ENCODE measurements around the gene SLC4A8. TPM values are rescaled to one million over a fixed set of nuclear protein-coding genes. Genes with fewer than 3 reads are reported as not detected.
A peak's percentile ranks its signal among the peaks of the same experiment; 100 is the strongest.
"Not testable (repeated sequence)": the region's sequence is repeated elsewhere in the genome, so short reads cannot be mapped to it uniquely, and the experiment has no call there.

SLC4A8 gene
- total and polyA plus RNA-seq, 5 donors from 2014 or later: 0.16 to 3.5 (median 0.98) TPM; not detected in 1

DNA sequence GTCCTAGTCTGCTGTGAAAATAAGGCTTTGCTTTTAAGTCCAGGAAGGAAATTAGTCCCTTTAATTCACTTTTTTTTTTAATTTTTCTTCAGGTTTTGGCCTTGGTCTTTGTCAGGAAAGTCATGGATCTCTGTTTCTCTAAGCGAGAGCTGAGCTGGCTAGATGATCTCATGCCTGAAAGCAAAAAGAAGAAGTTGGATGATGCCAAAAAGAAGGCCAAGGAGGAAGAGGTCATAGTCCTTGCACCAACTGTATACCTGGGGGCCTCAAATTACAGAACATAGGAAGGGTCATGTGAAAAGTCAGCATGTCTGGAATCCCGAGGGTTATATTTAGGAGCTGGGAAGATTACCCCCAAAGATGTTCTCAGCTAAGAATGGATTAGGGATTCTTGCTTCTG, 72.3 kb downstream of the SLC4A8 start:
- H3K9me3 Mint-ChIP-seq: peaks cover 0 to 2% (median 0%) of the 10 kb centered on the region in 7 donors
- ATAC-seq (ENCODE audit: low read depth in 2 of 2): no peak
- no peak overlapping the region for H3K27ac Mint-ChIP-seq

DNA sequence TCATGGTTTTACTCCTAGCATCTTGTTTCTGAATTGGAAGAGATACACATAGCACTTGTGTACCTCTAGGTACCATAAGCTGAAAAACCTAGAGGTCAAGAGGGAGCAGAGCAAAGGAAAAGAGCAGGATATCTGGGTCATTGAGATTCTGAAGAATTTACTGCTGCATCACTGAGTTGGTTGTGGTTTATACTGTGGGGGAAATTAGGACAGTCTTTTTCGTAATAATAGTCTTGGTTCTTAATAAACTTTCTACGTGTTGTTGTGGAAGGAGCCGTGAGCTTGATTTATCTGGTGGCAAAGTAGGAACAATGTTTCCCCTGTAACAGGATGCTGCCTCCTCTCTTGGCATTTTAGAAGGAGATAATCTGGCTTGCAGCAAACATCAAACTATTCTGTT, 80.2 kb downstream of the SLC4A8 start:
- Histone ChIP-seq H3K4me3 (ENCODE audit: low read depth, low read length) (no peak overlapping the region), H3K36me3 (ENCODE audit: control insufficient read depth, insufficient read depth, low read length) (no peaks in the 10 kb centered on the region), H3K27me3 (ENCODE audit: control insufficient read depth, insufficient read depth, low read length) (no peaks in the 10 kb centered on the region), H3K27ac (ENCODE audit: insufficient read depth, low read length, poor library complexity, severe bottlenecking) (no peak overlapping the region), H3K4me1 (ENCODE audit: control insufficient read depth, insufficient read depth, low read length, poor library complexity, severe bottlenecking) (no peaks in the 10 kb centered on the region), H3K9me3 (ENCODE audit: control insufficient read depth in 2 of 2, low read length in 2 of 2) (no peaks in the 10 kb centered on the region)
- Mint-ChIP-seq H3K27me3 (no peaks in the 10 kb centered on the region), H3K27ac (peak overlapping the region in 1 of 3 donors; percentile 3), H3K4me3 (no peak overlapping the region), H3K9me3 (peaks cover 0 to 2% (median 0%) of the 10 kb centered on the region in 7 donors), H3K36me3 (no peaks in the 10 kb centered on the region), H3K4me1 (no peaks in the 10 kb centered on the region)
- ATAC-seq (ENCODE audit: low read depth in 2 of 2): no peak
- no peak for DNase-seq

More for the DNA sequence above, 72.3 kb downstream of the SLC4A8 start:
- Histone ChIP-seq H3K27me3 (ENCODE audit: control insufficient read depth, insufficient read depth, low read length) (no peaks in the 10 kb centered on the region), H3K9me3 (ENCODE audit: control insufficient read depth in 2 of 2, low read length in 2 of 2) (no peaks in the 10 kb centered on the region), H3K27ac (ENCODE audit: insufficient read depth, low read length, poor library complexity, severe bottlenecking) (no peak overlapping the region), H3K4me1 (ENCODE audit: control insufficient read depth, insufficient read depth, low read length, poor library complexity, severe bottlenecking) (no peaks in the 10 kb centered on the region), H3K36me3 (ENCODE audit: control insufficient read depth, insufficient read depth, low read length) (no peaks in the 10 kb centered on the region), H3K4me3 (ENCODE audit: low read depth, low read length) (no peak overlapping the region)
- Mint-ChIP-seq H3K4me1 (peaks cover 0 to 4% (median 0%) of the 10 kb centered on the region in 4 donors), H3K27me3 (no peaks in the 10 kb centered on the region), H3K36me3 (no peaks in the 10 kb centered on the region), H3K4me3 (no peak overlapping the region)
- no peak for DNase-seq

DNA sequence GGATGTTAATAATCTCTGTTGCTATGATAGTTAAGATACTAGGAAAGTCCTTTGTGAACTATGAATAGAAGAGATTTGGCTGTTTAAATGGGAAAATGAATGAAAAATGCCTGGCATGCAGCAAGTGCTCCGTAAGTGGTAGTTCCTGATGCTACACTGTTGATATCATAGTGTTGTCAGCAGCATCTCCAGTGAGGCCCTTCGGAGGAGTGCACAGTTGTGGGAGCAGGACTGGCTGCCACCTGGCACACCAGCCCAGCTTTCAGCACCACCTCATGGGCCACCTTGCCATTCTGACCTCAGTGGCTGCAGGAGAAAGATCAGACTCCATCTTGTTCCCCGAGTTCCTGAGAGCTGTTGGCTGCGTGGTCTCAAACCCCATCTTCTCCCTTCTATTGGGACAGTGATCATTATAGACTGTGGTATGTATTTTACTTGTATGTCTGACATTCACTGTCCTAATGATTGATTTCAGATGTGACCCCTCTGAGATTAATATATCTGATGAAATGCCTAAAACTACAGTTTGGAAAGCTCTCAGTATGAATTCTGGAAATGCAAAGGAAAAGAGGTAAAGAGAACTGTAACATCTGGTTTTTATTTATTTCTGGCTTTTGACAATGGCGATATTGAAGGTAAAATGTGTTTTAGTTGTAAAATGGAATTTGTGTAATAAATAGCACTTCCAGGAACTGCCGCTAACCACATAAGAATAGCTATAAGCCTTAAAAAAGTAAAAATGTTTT, 80.9 kb downstream of the SLC4A8 start:
- Histone ChIP-seq H3K9me3 (ENCODE audit: control insufficient read depth in 2 of 2, low read length in 2 of 2) (no peaks in the 10 kb centered on the region), H3K4me3 (ENCODE audit: low read depth, low read length) (no peak overlapping the region), H3K27me3 (ENCODE audit: control insufficient read depth, insufficient read depth, low read length) (no peaks in the 10 kb centered on the region), H3K36me3 (ENCODE audit: control insufficient read depth, insufficient read depth, low read length) (no peaks in the 10 kb centered on the region), H3K27ac (ENCODE audit: insufficient read depth, low read length, poor library complexity, severe bottlenecking) (no peak overlapping the region), H3K4me1 (ENCODE audit: control insufficient read depth, insufficient read depth, low read length, poor library complexity, severe bottlenecking) (no peaks in the 10 kb centered on the region)
- H3K4me1 Mint-ChIP-seq: no peaks in the 10 kb centered on the region
- H3K4me3 Mint-ChIP-seq: no peak overlapping the region
- H3K36me3 Mint-ChIP-seq: no peaks in the 10 kb centered on the region
- DNase-seq (no peak), ATAC-seq (ENCODE audit: low read depth in 2 of 2) (no peak)
- H3K9me3 Mint-ChIP-seq: peaks cover 0 to 2% (median 0%) of the 10 kb centered on the region in 7 donors
- H3K27ac Mint-ChIP-seq: peak overlapping the region in 1 of 3 donors; percentile 3
- H3K27me3 Mint-ChIP-seq: no peaks in the 10 kb centered on the region

DNA sequence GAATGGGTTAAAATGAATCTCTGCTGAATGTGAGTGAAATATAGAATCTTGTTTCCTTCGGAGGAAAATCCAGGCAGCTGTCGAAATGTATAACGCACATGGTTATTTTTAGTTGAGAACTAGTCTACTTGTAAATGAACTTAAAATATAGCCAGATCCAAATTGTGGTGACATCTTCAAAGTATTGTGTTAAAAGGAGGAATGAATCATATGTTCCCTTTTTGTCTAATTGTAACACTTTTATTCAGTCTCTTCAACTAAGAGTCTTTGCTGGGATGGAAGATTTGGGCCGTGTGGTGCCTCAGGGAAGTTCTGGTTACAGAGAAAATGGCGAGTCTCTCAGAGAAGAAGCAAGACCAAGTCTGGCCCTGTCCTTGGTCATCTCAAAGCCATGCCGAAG, 82.5 kb downstream of the SLC4A8 start:
- Mint-ChIP-seq H3K4me1 (no peaks in the 10 kb centered on the region), H3K4me3 (no peak overlapping the region), H3K27ac (no peak overlapping the region), H3K36me3 (no peaks in the 10 kb centered on the region), H3K9me3 (peaks cover 0 to 2% (median 0%) of the 10 kb centered on the region in 7 donors), H3K27me3 (no peaks in the 10 kb centered on the region)
- no peak overlapping the region for H3K27ac ChIP-seq (ENCODE audit: insufficient read depth, low read length, poor library complexity, severe bottlenecking)
- H3K4me3 ChIP-seq (ENCODE audit: low read depth, low read length): no peak overlapping the region
- no peaks in the 10 kb centered on the region for H3K27me3 ChIP-seq (ENCODE audit: control insufficient read depth, insufficient read depth, low read length)
- ATAC-seq (ENCODE audit: low read depth in 2 of 2): no peak
- no peak for DNase-seq
- H3K4me1 ChIP-seq (ENCODE audit: control insufficient read depth, insufficient read depth, low read length, poor library complexity, severe bottlenecking): no peaks in the 10 kb centered on the region
- no peaks in the 10 kb centered on the region for H3K36me3 ChIP-seq (ENCODE audit: control insufficient read depth, insufficient read depth, low read length)
- H3K9me3 ChIP-seq (ENCODE audit: control insufficient read depth in 2 of 2, low read length in 2 of 2): no peaks in the 10 kb centered on the region

DNA sequence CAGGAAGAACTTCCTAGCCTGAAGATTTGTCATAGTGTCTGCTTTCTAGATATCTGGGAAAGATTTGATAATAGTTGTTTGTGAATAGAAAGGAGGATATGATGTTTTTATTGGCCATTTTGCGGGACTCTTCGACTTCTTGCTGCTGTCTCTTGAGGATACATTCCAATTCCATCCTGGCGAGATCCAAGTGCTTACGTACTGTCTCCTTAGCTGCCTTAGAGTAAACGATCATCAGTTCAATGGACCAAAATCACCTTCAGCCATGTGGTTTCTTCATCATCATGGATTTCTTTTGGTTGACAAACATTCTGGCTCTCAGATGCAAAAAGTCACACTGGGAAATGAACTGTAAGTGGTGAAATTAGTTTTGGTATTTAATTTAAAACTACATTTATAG, 83.7 kb downstream of the SLC4A8 start:
- peaks cover 0 to 2% (median 0%) of the 10 kb centered on the region in 7 donors for H3K9me3 Mint-ChIP-seq
- no peak overlapping the region for H3K4me3 Mint-ChIP-seq
- H3K4me1 Mint-ChIP-seq: no peaks in the 10 kb centered on the region
- no peak for DNase-seq
- Histone ChIP-seq H3K4me3 (ENCODE audit: low read depth, low read length) (no peak overlapping the region), H3K36me3 (ENCODE audit: control insufficient read depth, insufficient read depth, low read length) (no peaks in the 10 kb centered on the region), H3K27me3 (ENCODE audit: control insufficient read depth, insufficient read depth, low read length) (no peaks in the 10 kb centered on the region), H3K4me1 (ENCODE audit: control insufficient read depth, insufficient read depth, low read length, poor library complexity, severe bottlenecking) (no peaks in the 10 kb centered on the region), H3K27ac (ENCODE audit: insufficient read depth, low read length, poor library complexity, severe bottlenecking) (no peak overlapping the region), H3K9me3 (ENCODE audit: control insufficient read depth in 2 of 2, low read length in 2 of 2) (no peaks in the 10 kb centered on the region)
- H3K27ac Mint-ChIP-seq: no peak overlapping the region
- no peaks in the 10 kb centered on the region for H3K36me3 Mint-ChIP-seq
- ATAC-seq (ENCODE audit: low read depth in 2 of 2): no peak
- no peaks in the 10 kb centered on the region for H3K27me3 Mint-ChIP-seq

DNA sequence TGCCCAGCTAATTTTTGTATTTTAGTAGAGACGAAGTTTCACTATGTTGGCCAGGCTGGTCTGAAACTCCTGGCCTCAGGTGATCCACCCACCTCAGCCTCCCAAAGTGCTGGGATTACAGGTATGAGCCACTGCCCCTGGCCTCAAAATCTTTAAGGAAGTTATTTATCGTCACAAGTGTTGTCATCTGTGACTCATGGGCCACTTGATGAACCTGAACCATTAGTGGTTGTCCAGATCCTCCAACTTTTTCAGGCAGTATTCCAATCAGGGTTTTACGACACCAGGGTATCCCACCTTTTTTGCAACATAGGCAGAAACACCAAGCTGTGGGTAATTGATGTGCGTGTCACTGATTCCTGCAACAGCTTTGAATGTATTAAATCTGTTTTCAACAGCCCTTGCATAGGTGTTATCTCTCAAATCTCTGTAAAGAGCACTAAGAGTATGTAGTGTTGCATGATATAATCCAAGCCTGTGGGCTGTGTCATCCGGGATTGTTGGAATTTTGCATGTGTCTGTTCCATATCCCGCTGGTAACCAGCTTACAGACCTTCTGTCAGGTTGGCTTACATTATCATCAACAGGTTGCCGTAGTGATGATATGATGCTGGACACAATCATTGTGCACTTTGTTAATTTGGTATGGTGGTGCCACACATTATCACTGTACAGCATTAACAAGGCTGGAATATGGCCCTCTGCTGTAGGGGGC, 87.1 kb downstream of the SLC4A8 start:
- no peaks in the 10 kb centered on the region for H3K4me1 Mint-ChIP-seq
- H3K27me3 ChIP-seq (ENCODE audit: control insufficient read depth, insufficient read depth, low read length): no peaks in the 10 kb centered on the region
- no peak overlapping the region for H3K27ac Mint-ChIP-seq
- no peaks in the 10 kb centered on the region for H3K9me3 ChIP-seq (ENCODE audit: control insufficient read depth in 2 of 2, low read length in 2 of 2)
- no peaks in the 10 kb centered on the region for H3K36me3 Mint-ChIP-seq
- H3K36me3 ChIP-seq (ENCODE audit: control insufficient read depth, insufficient read depth, low read length): no peaks in the 10 kb centered on the region
- no peak overlapping the region for H3K4me3 Mint-ChIP-seq
- H3K27me3 Mint-ChIP-seq: no peaks in the 10 kb centered on the region
- DNase-seq (no peak), ATAC-seq (ENCODE audit: low read depth in 2 of 2) (no peak)
- no peak overlapping the region for H3K27ac ChIP-seq (ENCODE audit: insufficient read depth, low read length, poor library complexity, severe bottlenecking)
- no peaks in the 10 kb centered on the region for H3K4me1 ChIP-seq (ENCODE audit: control insufficient read depth, insufficient read depth, low read length, poor library complexity, severe bottlenecking)
- H3K4me3 ChIP-seq (ENCODE audit: low read depth, low read length): no peak overlapping the region
- H3K9me3 Mint-ChIP-seq: peaks cover 0 to 2% (median 0%) of the 10 kb centered on the region in 7 donors

DNA sequence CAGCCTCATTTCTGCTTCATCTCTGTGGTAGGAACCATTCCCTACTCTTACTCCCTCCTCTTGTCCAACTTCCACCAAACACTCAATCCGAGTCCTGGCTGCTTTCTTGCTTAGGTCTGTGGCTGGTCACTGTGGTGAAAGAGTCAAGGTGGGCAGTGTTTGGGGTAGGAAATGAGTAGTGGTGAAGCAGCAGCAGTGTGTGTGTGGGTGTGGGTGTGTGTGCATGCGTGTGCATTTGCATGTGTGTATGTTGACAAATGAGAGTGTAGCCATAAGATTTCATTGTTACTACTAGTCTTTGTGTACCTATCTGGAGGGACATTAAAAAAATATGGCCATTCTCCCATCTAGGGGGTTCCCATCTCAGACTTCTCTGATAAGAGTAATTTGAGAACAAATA, 87.8 kb downstream of the SLC4A8 start:
- H3K27ac ChIP-seq (ENCODE audit: insufficient read depth, low read length, poor library complexity, severe bottlenecking): no peak overlapping the region
- no peak overlapping the region for H3K4me3 Mint-ChIP-seq
- no peaks in the 10 kb centered on the region for H3K4me1 ChIP-seq (ENCODE audit: control insufficient read depth, insufficient read depth, low read length, poor library complexity, severe bottlenecking)
- no peaks in the 10 kb centered on the region for H3K9me3 ChIP-seq (ENCODE audit: control insufficient read depth in 2 of 2, low read length in 2 of 2)
- H3K9me3 Mint-ChIP-seq: peaks cover 0 to 2% (median 0%) of the 10 kb centered on the region in 7 donors
- H3K36me3 ChIP-seq (ENCODE audit: control insufficient read depth, insufficient read depth, low read length): no peaks in the 10 kb centered on the region
- H3K27me3 ChIP-seq (ENCODE audit: control insufficient read depth, insufficient read depth, low read length): no peaks in the 10 kb centered on the region
- DNase-seq (no peak), ATAC-seq (ENCODE audit: low read depth in 2 of 2) (no peak)
- H3K4me1 Mint-ChIP-seq: no peaks in the 10 kb centered on the region
- no peaks in the 10 kb centered on the region for H3K36me3 Mint-ChIP-seq
- no peaks in the 10 kb centered on the region for H3K27me3 Mint-ChIP-seq
- no peak overlapping the region for H3K4me3 ChIP-seq (ENCODE audit: low read depth, low read length)
- H3K27ac Mint-ChIP-seq: no peak overlapping the region

DNA sequence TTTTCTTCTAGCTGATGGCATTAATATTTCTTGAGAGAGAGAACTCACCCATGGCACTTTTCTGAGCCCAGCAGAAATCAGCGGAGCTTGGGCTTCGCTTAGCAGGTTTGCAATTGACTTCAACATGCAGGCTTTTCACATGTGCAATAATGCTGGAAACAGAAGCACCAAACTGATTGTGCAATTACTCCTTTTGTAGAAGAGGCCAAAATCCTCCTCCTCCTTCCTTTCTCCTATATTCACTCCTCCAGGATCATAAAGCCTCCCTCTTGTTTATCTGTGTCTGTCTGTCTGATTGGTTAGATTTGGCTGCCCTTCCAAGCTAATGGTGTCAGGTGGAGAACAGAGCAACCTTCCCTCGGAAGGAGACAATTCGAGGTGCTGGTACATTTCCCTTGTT, 90.4 kb downstream of the SLC4A8 start:
- not testable (repeated sequence) for H3K27me3 Mint-ChIP-seq

More for the DNA sequence above, 90.4 kb downstream of the SLC4A8 start:
- not testable (repeated sequence) for H3K27me3 ChIP-seq (ENCODE audit: control insufficient read depth, insufficient read depth, low read length); H3K9me3 ChIP-seq (ENCODE audit: control insufficient read depth in 2 of 2, low read length in 2 of 2); H3K4me1 ChIP-seq (ENCODE audit: control insufficient read depth, insufficient read depth, low read length, poor library complexity, severe bottlenecking); H3K36me3 Mint-ChIP-seq; H3K4me3 ChIP-seq (ENCODE audit: low read depth, low read length); H3K36me3 ChIP-seq (ENCODE audit: control insufficient read depth, insufficient read depth, low read length); H3K4me1 Mint-ChIP-seq; H3K9me3 Mint-ChIP-seq; H3K27ac Mint-ChIP-seq; DNase-seq; ATAC-seq (ENCODE audit: low read depth in 2 of 2); H3K4me3 Mint-ChIP-seq; H3K27ac ChIP-seq (ENCODE audit: insufficient read depth, low read length, poor library complexity, severe bottlenecking)

Measured in CD4-positive, CD25-positive, alpha-beta regulatory T cell (primary cell).